Breast epithelium (tissue), 3 donors: ENCODE results near the gene ADARB2.

Experiments used
- POLR2A ChIP-seq: fragments of 450-650 bp; IDR thresholded peaks from one replicate; pipeline ENCODE4 v1.6.1; 2016; ENCODE audit warnings: antibody characterized with exemption, mild to moderate bottlenecking, moderate library complexity
- POLR2AphosphoS5 ChIP-seq, 3 donors: sonication (generic); formaldehyde crosslinking; IDR thresholded peaks; one replicate each; pipeline ENCODE4 v1.6.1; 2017; ENCODE audit warnings: antibody characterized with exemption in 3 of 3
- TF ChIP-seq, protein P1 (sequence below), 3 donors: fragments of 450-650 bp; IDR thresholded peaks; one replicate each; pipeline ENCODE4 v1.5.1; 2016 to 2017; ENCODE audit warnings: antibody characterized with exemption in 3 of 3, mild to moderate bottlenecking in 3 of 3, moderate library complexity in 3 of 3

DNA sequence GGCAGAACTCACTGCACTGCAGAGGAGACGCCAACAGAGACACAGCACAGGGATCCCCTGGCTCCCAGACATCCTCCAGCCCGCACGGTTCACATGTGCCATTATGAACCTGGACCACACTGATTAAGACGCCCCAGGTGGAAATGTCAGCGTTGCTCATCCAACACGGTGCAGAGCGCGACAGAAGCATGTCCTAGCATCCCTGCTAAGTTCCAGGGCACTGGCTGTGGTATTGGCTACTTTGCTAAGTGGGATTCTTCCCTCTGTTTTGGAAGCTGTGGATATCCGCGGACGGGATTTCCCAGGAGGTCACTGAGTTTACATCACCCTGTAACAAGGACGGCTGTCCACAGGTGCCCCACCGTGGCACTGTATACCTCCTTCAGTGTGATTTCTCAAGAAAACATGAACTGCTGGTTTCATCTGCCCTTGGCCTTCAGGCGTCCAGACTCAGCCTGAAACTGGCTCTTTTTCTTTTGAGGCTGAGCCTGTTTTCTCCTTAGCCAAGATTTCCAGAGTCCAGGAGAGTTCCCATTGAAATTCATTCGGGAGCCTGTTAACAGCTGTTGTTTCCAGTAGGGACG, 357.1 kb downstream of the ADARB2 start:
- TF ChIP-seq, protein P1, sequence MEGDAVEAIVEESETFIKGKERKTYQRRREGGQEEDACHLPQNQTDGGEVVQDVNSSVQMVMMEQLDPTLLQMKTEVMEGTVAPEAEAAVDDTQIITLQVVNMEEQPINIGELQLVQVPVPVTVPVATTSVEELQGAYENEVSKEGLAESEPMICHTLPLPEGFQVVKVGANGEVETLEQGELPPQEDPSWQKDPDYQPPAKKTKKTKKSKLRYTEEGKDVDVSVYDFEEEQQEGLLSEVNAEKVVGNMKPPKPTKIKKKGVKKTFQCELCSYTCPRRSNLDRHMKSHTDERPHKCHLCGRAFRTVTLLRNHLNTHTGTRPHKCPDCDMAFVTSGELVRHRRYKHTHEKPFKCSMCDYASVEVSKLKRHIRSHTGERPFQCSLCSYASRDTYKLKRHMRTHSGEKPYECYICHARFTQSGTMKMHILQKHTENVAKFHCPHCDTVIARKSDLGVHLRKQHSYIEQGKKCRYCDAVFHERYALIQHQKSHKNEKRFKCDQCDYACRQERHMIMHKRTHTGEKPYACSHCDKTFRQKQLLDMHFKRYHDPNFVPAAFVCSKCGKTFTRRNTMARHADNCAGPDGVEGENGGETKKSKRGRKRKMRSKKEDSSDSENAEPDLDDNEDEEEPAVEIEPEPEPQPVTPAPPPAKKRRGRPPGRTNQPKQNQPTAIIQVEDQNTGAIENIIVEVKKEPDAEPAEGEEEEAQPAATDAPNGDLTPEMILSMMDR (IDR thresholded peaks at IDR 0.05), result no peak
- TF ChIP-seq POLR2AphosphoS5 (IDR thresholded peaks at IDR 0.05) (no peak), POLR2A (no peak)
